Smooth muscle cell (in vitro differentiated cells): ENCODE measurements around the gene CDR2. TPM values are rescaled to one million over a fixed set of nuclear protein-coding genes. Genes with fewer than 3 reads are reported as not detected.

Experiments
- DNase-seq: peaks from one replicate; lab custom pipeline; 2025; ENCODE audit not compliant: unreplicated experiment; lab: John Stamatoyannopoulos, UW
- H2AFZ ChIP-seq: fragments of 200-600 bp; sonication (generic); 2 replicates; pipeline ENCODE4 v1.6.0; 2016; ENCODE audit warnings: antibody characterized with exemption, low read depth, mild to moderate bottlenecking
- H3F3A ChIP-seq: fragments of 200-600 bp; sonication (generic); 2 replicates; pipeline ENCODE4 v1.6.0; 2017; ENCODE audit warnings: antibody characterized with exemption, low read depth
- H3K27ac ChIP-seq: fragments of 200-600 bp; sonication (generic); 2 replicates; pipeline ENCODE4 v1.5.1; 2016; ENCODE audit warnings: low read depth, mild to moderate bottlenecking
- H3K27me3 ChIP-seq: fragments of 200-600 bp; sonication (generic); 2 replicates; pipeline ENCODE4 v1.6.1; 2016; ENCODE audit warnings: low read depth, mild to moderate bottlenecking
- H3K36me3 ChIP-seq: fragments of 200-600 bp; sonication (generic); 2 replicates; pipeline ENCODE4 v1.5.1; 2016; ENCODE audit warnings: low read depth
- H3K4me1 ChIP-seq: fragments of 200-600 bp; sonication (generic); 2 replicates; pipeline ENCODE4 v1.5.1; 2016; ENCODE audit warnings: low read depth
- H3K4me2 ChIP-seq: fragments of 200-600 bp; sonication (generic); 2 replicates; pipeline ENCODE4 v1.6.0; 2016; ENCODE audit warnings: mild to moderate bottlenecking
- H3K4me3 ChIP-seq: fragments of 200-600 bp; sonication (generic); 2 replicates; pipeline ENCODE4 v1.5.1; 2016; ENCODE audit warnings: mild to moderate bottlenecking
- H3K79me2 ChIP-seq: fragments of 200-600 bp; sonication (generic); 2 replicates; pipeline ENCODE4 v1.6.0; 2016; ENCODE audit warnings: low read depth, mild to moderate bottlenecking
- H3K9ac ChIP-seq: fragments of 200-600 bp; sonication (generic); 2 replicates; pipeline ENCODE4 v1.6.0; 2016; ENCODE audit warnings: low read depth
- H3K9me3 ChIP-seq: fragments of 200-600 bp; sonication (generic); replicated peaks from 2 replicates; pipeline ENCODE4 v1.5.1; 2016; ENCODE audit warnings: low read depth
- H4K20me1 ChIP-seq: fragments of 200-600 bp; sonication (generic); 2 replicates; pipeline ENCODE4 v1.6.0; 2016; ENCODE audit warnings: low read depth
- CTCF ChIP-seq: fragments of 200-600 bp; sonication (generic); IDR thresholded peaks from 2 replicates; pipeline ENCODE4 v1.5.1; 2017; ENCODE audit warnings: borderline replicate concordance, mild to moderate bottlenecking, antibody characterized with exemption; ENCODE audit not compliant: insufficient read depth, poor library complexity, severe bottlenecking
- WGBS: methylation state at CpG from one replicate; pipeline ENCODE4 v1.1.7; 2016; ENCODE audit warnings: low lambda C conversion rate; 5-methylcytosine and 5-hydroxymethylcytosine counted together
- polyA plus RNA-seq: library from polyadenylated mRNA; unstranded; fragments of >200 nt; fragmentation: Nextera tagmentation; extraction: Ambion mirVana; gene quantifications from 2 replicates; pipeline ENCODE4 v1.2.1, GENCODE V29; 2016
- total RNA-seq: library from RNA; depleted of rRNA; stranded (reverse); fragments of >200 nt; gene quantifications from 2 replicates; pipeline ENCODE4 v1.2.3, GENCODE V29; 2014

CDR2 gene
- total and polyA plus RNA-seq, 2 experiments from 2014 or later, result 47.4 to 67.3 TPM

GRCh38 chr16:22324787-22325597 is 49.4 kb downstream of the CDR2 start:
- peaks cover 28% of the 10 kb centered on the region for H4K20me1 ChIP-seq
- WGBS, result 97% methylated on average over 18 of the region's 19 CpGs
- no peaks in the 10 kb centered on the region for H3K9me3 ChIP-seq
- H3K4me3 ChIP-seq, result no peak overlapping the region
- H3K27ac ChIP-seq, result no peak overlapping the region
- H3K4me1 ChIP-seq, result no peaks in the 10 kb centered on the region
- peaks cover 5% of the 10 kb centered on the region for H3F3A ChIP-seq
- H3K79me2 ChIP-seq, result no peaks in the 10 kb centered on the region
- DNase-seq, result no peak
- no peaks in the 10 kb centered on the region for H3K27me3 ChIP-seq
- no peaks in the 10 kb centered on the region for H3K36me3 ChIP-seq
- H3K9ac ChIP-seq, result no peak overlapping the region
- H3K4me2 ChIP-seq, result no peak overlapping the region
- no peak for TF ChIP-seq CTCF
- no peak overlapping the region for H2AFZ ChIP-seq

GRCh38 chr16:22323959-22324786 is 50.2 kb downstream of the CDR2 start:
- H3K36me3 ChIP-seq, result no peaks in the 10 kb centered on the region
- TF ChIP-seq CTCF, result no peak
- H3K79me2 ChIP-seq, result no peaks in the 10 kb centered on the region
- 97% methylated on average over 24 of the region's 24 CpGs for WGBS
- no peaks in the 10 kb centered on the region for H3K4me1 ChIP-seq
- H3K9me3 ChIP-seq, result no peaks in the 10 kb centered on the region
- H3K4me3 ChIP-seq, result no peak overlapping the region
- no peaks in the 10 kb centered on the region for H3K27me3 ChIP-seq
- no peak for DNase-seq
- no peak overlapping the region for H3K27ac ChIP-seq
- no peak overlapping the region for H3K4me2 ChIP-seq
- no peak overlapping the region for H3K9ac ChIP-seq
- peaks cover under 1% of the 10 kb centered on the region for H3F3A ChIP-seq
- H4K20me1 ChIP-seq, result peaks cover 28% of the 10 kb centered on the region
- H2AFZ ChIP-seq, result no peak overlapping the region

- Histone ChIP-seq H3K79me2 (no peaks in the 10 kb centered on the region), H3K36me3 (no peaks in the 10 kb centered on the region), H3K27ac (no peak overlapping the region), H3K9ac (no peak overlapping the region), H2AFZ (no peak overlapping the region), H4K20me1 (peaks cover 28% of the 10 kb centered on the region), H3K4me3 (no peak overlapping the region), H3K4me1 (no peaks in the 10 kb centered on the region), H3F3A (no peaks in the 10 kb centered on the region), H3K4me2 (no peak overlapping the region), H3K9me3 (no peaks in the 10 kb centered on the region), H3K27me3 (no peaks in the 10 kb centered on the region)
- no peak for TF ChIP-seq CTCF
- DNase-seq, result no peak
- 96% methylated on average over 12 of the region's 12 CpGs for WGBS
These were observed 51.1 kb downstream of the CDR2 start for GRCh38 chr16:22323173-22323958.
